NCI-H2196 (cell line): ENCODE measurements around the gene PKMYT1.
A peak's percentile ranks its signal among the peaks of the same experiment; 100 is the strongest.

ENCODE experiments used
- DNase-seq: peaks from one replicate; lab custom pipeline; 2025; ENCODE audit not compliant: unreplicated experiment; lab: John Stamatoyannopoulos, UW

PKMYT1 gene

DNA sequence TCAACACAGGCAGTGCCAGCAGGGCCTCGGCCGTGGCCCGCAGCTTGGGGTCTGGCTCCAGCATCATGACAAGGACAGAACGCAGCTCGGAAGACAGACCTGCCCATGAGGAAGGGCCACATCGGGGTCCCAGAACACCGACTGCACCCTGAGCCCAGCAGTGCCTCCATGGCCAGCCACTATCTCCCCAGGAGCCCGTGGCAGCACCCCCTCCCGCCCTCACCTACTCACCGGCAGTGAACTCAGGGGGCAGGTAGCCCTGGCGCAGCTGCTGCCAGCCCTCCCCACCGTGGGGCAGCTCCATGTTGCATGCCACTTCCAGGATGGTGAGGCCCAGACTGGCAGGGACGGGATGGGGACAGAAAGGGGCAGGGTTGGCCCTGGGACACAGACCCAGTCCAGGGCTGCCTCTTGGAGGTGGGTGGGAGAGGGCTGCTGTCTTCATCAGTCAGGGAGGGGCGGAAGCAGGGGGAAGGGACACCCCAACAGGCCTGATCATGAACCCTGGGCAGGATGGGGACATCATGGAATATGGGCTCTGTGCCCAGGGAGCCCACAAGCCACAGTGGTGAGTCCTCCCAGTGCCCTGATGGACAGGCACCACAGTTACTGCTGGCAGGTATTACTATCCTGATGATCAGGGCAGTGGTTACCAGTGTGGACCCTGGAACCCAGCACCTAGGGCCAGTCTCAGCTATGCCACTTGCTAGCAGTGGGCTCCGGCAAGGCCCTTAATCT lies 5.8 kb downstream of the PKMYT1 start:
- DNase-seq: no peak

DNA sequence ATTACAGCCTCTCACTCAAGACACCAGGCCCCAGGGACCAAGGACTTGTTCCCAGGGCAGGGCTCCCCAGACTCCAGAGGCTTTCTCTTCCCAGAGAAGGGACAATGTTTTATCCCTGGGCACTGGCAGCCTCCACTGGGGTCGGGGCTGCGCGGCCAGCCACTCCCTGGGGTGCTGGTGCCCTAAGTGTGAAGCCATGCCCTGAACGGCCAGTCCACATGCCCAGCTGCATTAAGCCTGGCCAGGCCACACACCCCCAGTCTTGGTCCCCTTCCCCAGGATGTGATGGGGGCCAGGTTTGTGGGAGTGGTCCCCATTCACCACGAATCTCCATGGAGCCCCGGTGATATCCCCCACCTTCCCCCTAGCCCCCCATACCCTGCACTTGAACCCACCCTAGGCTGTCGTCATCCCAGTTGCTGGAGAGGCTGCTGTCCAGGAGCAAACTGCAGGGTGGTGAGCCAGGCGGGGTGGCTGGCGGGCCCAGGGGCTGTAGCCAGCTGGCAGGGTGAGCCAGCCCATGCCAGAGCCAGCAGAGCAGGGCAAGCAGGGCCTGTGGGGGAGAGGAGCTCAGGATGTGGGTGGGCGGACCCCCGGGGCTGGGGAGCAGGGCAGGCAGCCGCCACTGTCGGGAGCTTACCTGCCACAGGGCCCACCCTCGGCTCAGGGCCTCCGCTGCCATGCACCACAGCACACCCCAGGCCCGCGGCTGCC lies 6.5 kb downstream of the PKMYT1 start:
- no peak for DNase-seq

DNA sequence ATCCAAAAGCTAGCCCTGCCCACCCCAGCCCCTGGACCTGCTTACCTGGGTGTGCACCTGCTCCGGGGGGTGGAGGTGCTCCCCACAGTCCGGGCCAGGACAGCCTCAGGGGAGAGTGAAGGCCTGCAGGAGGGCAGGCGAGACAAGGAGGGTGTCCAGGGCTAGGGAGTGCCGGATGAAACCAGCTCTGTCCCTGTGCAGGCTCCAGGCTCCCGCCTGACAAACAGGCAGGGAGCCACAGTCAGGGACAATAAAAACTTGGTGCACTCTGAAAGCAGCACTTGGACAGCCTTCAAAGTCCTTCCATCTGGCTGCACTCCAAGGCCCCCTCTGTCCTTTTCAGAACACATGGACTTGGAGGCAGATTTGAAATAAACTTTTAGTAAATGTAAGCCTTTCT lies 7.2 kb downstream of the PKMYT1 start:
- DNase-seq: no peak

DNA sequence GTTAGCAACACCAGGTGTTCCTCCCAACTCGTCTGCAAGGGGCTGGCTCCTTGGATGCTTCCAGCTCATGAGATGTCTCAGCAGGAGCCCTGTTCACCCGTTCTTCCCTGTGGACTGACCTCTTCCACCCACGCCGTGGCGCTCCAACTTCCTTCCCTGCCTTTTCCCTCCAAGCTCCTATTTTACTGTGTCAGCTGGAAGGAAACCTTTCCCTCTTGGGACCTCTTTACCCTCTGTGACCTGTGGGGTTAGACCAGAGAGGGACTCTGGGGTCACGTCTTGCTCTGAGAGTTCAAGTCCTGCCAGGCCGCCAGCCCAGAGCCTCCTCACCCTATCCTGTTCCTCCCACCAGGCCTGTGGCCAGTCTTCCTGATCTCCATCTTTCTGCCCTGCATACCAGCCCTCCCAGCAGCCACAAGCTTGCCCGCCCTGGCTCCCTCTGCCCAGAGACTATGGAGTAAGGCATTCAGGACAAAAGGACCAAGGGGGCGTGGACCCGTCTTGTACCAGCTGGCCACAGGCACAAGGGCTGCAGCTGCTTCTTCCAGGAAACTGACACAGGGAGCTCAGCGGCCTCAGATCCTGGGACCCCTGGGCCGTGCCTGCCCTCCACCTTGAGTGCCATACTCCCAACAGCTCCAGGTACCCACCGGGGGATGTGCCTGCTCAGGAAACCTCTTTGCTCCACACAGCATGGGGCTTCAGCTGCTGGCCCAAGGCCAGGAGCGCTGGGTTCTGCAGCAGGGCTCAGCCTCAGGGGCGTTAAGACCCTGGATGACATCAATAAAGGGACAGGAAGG lies 8.1 kb downstream of the PKMYT1 start:
- DNase-seq: no peak

DNA sequence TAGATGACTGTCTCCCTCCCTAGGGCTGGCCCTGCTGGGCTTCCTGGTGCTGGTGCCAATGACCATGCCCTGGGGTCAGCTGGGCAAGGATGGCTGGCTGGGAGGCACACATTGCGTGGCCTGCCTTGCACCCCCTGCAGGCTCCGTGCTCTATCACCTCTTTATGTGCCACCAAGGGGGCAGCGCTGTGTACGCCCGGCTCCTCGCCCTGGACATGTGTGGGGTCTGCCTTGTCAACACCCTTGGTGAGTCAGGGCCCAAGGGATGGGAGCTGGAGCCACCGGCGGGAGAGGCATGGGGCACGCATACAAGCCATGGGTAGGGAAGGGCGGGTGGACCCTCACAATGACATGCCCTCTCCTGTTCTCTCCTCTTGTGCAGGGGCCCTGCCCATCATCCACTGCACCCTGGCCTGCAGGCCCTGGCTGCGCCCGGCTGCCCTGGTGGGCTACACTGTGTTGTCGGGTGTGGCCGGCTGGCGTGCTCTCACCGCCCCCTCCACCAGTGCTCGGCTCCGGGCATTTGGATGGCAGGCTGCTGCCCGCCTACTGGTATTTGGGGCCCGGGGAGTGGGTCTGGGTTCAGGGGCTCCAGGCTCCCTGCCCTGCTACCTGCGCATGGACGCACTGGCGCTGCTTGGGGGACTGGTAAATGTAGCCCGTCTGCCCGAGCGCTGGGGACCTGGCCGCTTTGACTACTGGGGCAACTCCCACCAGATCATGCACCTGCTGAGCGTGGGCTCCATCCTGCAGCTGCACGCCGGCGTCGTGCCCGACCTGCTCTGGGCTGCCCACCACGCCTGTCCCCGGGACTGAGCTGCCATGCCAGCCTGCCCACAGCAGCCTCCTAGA lies 8.9 kb downstream of the PKMYT1 start:
- no peak for DNase-seq

DNA sequence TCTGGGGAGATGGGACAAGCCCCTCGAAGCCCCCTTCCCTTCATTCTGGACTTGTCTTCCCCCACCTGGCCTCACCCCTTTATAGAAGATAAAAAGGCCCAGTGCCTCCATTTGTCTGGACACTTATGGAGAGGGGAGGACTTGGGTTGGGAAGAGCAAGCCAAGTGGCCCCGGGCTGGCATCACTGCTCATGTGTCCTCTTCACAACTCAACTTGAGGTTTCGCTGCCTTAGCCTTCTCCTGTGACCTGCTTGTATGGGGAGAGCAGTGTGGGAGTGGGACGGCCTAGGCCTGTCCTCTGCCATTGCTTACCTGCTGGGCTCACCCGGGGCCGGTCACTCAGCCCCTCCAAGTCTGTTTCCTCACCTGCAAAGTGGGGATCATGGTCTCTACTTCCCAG lies 9.7 kb downstream of the PKMYT1 start:
- no peak for DNase-seq

DNA sequence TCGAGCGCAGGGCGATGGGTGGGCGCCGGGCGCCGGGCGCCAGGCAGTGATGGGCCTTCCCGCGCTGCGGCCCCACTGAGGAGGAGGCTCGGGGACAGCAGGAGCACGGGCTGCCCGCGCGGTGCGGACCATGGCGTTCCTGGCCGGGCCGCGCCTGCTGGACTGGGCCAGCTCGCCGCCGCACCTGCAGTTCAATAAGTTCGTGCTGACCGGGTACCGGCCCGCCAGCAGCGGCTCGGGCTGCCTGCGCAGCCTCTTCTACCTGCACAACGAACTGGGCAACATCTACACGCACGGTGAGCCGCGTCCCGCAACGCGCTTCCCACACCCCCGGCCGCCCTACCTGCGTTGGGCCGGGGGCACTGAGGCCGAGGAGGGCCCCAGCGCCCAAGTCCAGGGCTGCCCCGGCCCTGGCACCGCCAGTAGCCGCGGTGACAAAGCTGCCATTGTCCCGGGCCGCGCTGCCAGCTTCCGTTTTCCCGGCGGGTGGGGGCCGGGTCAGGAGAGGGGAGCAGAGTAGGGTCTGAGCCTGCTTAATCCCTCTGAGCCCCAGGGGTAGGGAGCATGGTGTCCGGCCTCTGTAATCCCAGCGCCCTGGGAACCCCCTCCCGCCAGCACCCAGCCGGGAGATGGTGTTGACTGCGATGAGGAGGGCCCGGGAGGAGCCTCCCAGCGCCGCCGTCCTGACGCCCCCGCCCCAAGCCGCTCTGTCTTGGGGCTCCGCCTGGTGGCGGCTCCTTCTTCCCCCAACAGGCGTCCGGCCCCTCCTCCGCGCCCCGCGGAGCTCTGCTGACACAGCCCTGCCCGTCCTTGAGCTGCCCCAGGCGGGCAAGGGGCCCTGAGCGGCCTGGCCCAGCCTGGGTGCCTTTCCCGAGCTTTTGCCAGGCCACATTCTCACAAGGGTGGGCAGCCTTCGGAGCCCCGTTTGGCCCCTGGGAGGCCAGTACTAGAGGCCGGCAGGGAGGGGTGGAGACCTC lies 10.4 kb downstream of the PKMYT1 start:
- DNase-seq: peak; percentile 38

DNA sequence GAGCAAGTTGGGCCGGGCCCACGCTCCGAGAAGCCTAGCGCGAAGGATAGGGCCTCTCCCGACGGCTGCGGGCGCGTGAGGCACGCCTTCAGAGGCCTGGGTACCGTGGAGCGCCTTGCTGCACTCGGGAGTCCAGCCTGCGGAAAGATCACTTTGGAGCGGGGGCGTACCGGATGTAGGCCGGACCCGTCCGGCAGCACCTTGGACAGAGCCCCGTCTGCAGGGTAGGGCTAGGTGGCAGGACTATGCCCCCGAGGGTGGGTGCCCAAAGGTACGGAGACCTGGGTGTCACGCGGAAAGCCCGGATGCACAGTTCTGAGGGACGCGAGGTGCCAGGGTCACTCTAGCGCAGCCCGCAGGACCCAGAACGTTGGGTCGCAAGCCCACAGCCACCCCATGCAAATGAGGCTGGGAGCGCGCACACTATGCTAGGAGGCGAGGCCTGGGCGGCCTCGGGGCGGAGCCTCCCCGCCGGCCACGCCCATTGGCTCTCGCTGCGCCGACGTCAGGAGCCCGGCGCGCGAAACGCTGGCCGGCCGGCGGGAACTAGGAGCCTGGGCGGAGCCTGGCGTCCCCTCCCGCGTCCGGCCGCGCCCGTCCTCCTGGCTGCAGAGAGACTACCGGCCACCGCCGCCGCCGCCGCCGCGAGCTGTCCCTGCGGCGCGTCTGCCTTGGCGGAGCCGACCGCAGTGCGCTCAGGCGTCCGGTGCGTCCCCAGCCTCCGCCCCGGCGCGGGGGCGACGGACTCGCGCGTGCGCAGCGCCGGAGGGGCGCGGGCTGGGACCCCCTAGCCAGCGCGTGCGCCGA lies 11.3 kb downstream of the PKMYT1 start, which contains the start of gene PAQR4:
Gene PAQR4 (plus strand): TSS at position 611 of the 807 bp plus-strand sequence. CDS start 327 bp downstream, outside the sequence.
- DNase-seq: peak; percentile 93

DNA sequence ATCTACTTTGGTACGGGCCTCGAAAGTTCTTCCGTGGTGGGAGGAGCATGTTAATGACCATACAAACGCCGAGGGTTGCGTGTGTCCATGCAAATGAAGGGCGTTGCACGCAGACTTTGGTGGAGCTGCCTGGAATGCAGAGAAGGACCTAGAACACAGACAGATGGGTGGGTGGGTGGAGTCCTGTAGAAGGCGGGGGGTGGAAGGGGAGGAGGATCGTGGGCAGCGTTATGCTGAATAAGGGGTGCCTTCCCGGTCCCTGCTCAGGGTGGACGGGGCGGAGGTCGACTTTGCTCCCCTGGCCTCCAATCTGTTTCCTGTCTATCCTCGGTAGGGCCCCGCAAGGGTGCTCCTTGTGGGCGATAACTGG lies 11.9 kb downstream of the PKMYT1 start:
- DNase-seq: peak; percentile 48

DNA sequence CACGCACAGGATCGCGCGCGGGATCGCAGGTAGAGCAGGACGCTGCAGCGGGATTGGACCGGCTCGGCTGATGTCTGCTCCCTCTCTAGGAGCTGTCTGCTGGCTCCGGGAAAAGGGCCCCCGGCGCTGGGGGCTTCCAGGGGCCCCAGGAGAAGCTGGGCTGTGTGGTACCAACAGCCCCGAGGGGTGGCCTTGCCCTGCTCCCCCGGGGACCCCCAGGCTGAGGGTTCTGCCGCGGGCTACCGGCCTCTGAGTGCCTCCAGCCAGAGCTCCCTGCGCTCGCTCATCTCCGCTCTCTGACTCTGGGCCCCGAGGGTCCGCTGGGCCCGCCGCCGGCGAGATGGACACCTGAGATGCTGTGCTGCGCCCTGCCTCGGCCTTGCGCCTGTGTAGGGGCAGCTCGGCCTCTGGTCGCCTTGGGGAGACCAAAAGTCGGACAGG lies 12.5 kb downstream of the PKMYT1 start:
- no peak for DNase-seq

DNA sequence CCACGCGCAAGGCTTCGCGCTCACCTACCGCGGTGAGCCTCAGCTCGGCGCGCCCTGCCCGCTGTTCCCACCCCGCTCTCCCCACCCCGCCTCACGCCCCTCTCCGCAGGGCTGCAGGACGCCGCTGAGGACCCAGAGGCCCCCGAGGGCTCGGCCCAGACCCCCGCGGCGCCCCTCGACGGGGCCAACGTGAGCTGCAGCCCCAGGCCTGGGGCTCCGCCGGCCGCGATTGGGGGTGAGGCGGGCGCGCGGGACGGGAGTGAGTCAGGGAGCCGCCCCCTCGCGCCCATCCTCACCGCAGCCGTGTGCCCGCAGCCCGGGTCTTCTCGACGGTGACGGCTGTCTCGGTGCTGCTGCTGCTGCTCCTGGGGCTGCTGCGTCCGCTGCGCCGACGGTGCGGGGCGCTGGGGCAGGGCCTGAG lies 13.0 kb downstream of the PKMYT1 start:
- DNase-seq: no peak

DNA sequence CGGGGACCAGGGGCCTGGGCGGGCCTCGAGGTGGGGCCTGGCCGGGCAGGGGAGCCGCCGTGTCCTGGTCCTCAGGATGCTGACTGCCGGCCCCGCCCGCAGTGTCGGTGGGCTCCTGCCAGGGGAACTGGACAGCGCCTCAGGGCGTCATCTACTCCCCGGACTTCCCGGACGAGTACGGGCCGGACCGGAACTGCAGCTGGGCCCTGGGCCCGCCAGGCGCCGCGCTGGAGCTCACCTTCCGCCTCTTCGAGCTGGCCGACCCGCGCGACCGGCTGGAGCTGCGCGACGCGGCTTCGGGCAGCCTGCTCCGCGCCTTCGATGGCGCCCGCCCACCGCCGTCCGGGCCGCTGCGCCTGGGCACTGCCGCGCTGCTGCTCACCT lies 13.4 kb downstream of the PKMYT1 start:
- DNase-seq: no peak

DNA sequence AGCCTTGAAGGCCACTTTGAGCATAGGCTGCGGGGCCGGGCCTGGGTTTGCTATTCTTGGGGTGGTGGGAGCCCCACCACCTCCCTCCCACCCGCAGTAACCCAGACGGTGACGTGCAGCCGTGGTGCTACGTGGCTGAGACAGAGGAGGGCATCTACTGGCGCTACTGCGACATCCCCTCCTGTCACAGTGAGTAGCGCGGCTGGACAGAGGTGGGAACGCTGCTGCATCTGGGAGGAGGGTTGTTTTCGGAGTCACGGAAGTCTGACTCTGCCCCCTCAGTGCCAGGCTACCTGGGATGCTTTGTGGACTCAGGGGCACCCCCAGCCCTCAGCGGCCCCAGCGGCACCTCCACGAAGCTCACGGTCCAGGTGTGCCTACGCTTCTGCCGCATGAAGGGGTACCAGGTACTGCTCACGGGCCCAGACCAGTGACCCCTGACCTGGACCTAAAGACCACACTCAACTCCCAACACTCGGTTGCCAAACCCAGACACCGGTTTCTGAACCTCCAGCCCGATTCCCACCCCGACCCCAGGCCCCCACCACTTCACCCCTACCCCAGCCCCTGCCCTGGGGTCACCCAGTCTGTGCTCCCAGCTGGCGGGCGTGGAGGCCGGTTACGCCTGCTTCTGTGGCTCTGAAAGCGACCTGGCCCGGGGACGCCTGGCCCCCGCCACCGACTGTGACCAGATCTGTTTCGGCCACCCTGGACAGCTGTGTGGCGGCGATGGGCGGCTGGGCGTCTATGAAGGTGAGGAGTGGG lies 14.0 kb downstream of the PKMYT1 start:
- no peak for DNase-seq

DNA sequence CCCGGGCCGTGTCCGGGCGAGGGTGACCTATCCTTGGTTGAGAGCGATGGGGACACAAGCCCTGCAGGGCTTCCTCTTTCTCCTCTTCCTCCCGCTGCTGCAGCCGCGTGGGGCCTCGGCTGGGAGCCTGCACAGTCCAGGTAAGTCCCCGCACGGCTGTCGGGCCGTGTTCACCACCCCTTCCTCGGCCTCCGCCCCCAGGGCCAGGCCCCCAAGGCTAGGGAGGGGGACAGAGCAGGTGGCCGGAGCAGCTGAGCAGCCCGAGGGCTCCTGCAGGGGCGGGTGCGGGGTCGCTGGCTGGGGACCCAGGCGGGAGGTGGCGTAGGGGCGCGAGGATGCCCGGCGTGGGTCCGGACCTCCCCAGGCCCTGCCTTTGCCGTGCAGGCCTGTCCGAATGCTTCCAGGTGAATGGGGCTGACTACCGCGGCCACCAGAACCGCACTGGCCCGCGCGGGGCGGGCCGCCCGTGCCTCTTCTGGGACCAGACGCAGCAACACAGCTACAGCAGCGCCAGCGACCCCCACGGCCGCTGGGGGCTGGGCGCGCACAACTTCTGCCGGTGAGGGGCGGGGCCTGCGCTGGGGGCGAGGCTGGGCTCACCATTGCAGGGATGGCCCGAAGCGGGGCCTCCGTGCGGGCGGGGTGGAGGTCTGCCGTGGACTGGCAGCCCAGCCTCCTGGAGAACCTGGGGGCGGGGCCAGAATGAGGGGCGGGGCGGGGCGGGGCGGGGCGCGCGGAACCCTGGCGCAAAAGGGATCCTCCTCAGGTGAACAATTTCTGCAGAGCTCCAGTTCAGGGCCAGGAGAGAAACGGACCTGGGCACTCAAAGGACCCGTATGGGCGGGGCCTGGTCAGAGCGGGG lies 15.5 kb downstream of the PKMYT1 start:
- peak; percentile 81 for DNase-seq

DNA sequence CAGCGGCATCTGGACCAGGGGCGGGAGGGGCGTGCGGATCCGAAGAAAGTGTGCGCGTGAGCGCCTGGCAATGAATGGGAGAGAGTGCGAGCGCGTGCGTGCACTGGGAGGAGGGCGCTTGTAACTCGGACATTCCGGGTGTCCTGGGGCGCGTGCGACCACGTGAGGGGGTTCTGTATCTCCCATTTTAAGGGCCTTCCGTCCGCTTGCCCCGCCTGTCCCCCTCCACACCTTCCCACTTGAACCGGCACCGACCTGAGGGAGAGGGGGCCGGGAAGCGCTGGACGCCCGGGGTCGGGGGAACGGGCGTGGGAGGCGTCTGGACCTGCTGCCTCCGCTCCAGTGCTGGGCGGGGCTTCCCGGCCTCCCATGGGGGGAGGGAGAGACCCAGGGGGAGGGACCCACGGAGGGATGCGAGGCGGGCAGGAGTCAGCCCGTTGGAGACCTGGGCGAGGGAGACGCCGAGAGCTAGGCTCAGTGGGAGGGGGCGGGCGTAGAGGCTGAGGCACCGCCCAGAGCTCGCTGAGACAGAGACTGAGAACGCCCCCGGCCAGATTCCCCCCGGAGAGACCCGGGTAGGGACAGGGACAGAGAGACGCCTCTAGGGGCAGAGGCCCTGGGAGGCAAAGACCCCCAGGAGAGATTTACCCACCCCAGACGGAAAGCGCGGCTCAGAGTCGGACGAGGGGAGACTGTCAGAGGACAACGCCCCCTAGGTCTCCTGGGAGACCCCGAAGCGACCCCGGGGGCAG lies 16.3 kb downstream of the PKMYT1 start, which contains the start of gene KREMEN2:
Gene KREMEN2 (plus strand): TSS at position 553 of the 752 bp plus-strand sequence. CDS start 246 bp downstream, outside the sequence.
- DNase-seq: peak; percentile 69

DNA sequence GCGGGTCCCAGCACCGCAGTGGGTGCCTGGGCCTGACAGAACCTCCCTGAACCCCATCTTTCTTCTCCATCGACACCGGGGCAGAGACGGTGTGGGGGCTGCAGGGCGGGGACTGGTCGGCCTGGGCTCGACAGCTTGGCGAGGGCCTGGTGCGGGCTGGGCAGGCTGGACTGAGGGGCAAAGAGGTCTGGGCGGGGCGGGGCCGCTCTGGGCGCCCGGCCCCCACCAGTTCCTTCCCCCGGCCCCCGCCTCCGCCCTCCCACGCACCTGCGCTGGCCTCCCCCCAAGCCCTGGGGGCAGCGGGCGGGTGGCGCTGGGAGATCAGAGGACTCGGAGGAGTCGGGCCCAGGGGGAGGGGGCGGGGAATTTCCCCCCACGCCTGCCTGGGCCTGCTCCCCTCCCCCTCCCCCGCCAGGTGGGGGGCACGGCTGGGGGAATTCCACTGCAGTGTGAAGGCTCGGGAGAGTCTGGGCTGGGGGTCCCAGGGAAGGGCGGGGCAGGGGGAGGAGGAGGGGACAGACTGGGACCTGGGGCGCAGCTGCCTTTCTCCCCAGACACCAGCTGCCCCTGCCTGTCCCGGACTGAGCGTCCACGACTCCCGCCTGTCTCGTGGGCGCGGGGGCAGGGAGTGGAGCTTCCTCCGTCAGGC lies 17.0 kb downstream of the PKMYT1 start:
- no peak for DNase-seq
